Measurements from ENCODE around the gene TPI1. TPM values are rescaled to one million over a fixed set of nuclear protein-coding genes. Genes with fewer than 3 reads are reported as not detected.
"Not testable (repeated sequence)": the region's sequence is repeated elsewhere in the genome, so short reads cannot be mapped to it uniquely, and the experiment has no call there.

The TPI1 gene
- total RNA-seq, 1 experiment from 2014 or later = 1,835 TPM

- in situ Hi-C loops (cut with HindIII; ENCODE audit: low pct_unique_long_range_greater_than_20kb, low sequenced_read_pairs); DNase-seq (ENCODE audit: low read depth, low spot score): not testable (repeated sequence)
These were observed 6.7 kb downstream of the TPI1 start for GRCh38 chr12:6874015-6874368.

GRCh38 chr12:6879824-6880223 is 12.5 kb downstream of the TPI1 start:
- in situ Hi-C loops (cut with HindIII; ENCODE audit: low pct_unique_long_range_greater_than_20kb, low sequenced_read_pairs); DNase-seq (ENCODE audit: low read depth, low spot score): not testable (repeated sequence)

GRCh38 chr12:6883252-6883651 is 15.9 kb downstream of the TPI1 start:
- DNase-seq (ENCODE audit: low read depth, low spot score) = no peak
- in situ Hi-C loops (cut with HindIII; ENCODE audit: low pct_unique_long_range_greater_than_20kb, low sequenced_read_pairs) = no loop called here

GRCh38 chr12:6883683-6884082 is 16.4 kb downstream of the TPI1 start:
- in situ Hi-C loops (cut with HindIII; ENCODE audit: low pct_unique_long_range_greater_than_20kb, low sequenced_read_pairs) = no loop called here

GRCh38 chr12:6884539-6884938 is 17.2 kb downstream of the TPI1 start:
- DNase-seq (ENCODE audit: low read depth, low spot score) = no peak
- in situ Hi-C loops (cut with HindIII; ENCODE audit: low pct_unique_long_range_greater_than_20kb, low sequenced_read_pairs) = no loop called here

More at GRCh38 chr12:6883683-6884082, 16.4 kb downstream of the TPI1 start:
- DNase-seq (ENCODE audit: low read depth, low spot score) = no peak

- DNase-seq (ENCODE audit: low read depth, low spot score); in situ Hi-C loops (cut with HindIII; ENCODE audit: low pct_unique_long_range_greater_than_20kb, low sequenced_read_pairs): not testable (repeated sequence)
These were observed 19.1 kb downstream of the TPI1 start for GRCh38 chr12:6886206-6886999.

- in situ Hi-C loops (cut with HindIII; ENCODE audit: low pct_unique_long_range_greater_than_20kb, low sequenced_read_pairs) = no loop called here
- no peak for DNase-seq (ENCODE audit: low read depth, low spot score)
These were observed 20.1 kb downstream of the TPI1 start for GRCh38 chr12:6887460-6887859.

- no peak for DNase-seq (ENCODE audit: low read depth, low spot score)
These were observed 21.0 kb downstream of the TPI1 start for GRCh38 chr12:6888360-6888759.

GRCh38 chr12:6888794-6889193 is 21.5 kb downstream of the TPI1 start:
- in situ Hi-C loops (cut with HindIII; ENCODE audit: low pct_unique_long_range_greater_than_20kb, low sequenced_read_pairs); DNase-seq (ENCODE audit: low read depth, low spot score): not testable (repeated sequence)

More at GRCh38 chr12:6888360-6888759, 21.0 kb downstream of the TPI1 start:
- in situ Hi-C loops (cut with HindIII; ENCODE audit: low pct_unique_long_range_greater_than_20kb, low sequenced_read_pairs) = no loop called here

- in situ Hi-C loops (cut with HindIII; ENCODE audit: low pct_unique_long_range_greater_than_20kb, low sequenced_read_pairs); DNase-seq (ENCODE audit: low read depth, low spot score): not testable (repeated sequence)
These were observed 22.6 kb downstream of the TPI1 start for GRCh38 chr12:6889775-6890573.

- peak; percentile 95 for DNase-seq (ENCODE audit: low read depth, low spot score)
- in situ Hi-C loops (cut with HindIII; ENCODE audit: low pct_unique_long_range_greater_than_20kb, low sequenced_read_pairs) = no loop called here
These were observed 23.7 kb downstream of the TPI1 start for GRCh38 chr12:6890789-6891645.

GRCh38 chr12:6891646-6892001 is 24.3 kb downstream of the TPI1 start:
- no peak for DNase-seq (ENCODE audit: low read depth, low spot score)
- in situ Hi-C loops (cut with HindIII; ENCODE audit: low pct_unique_long_range_greater_than_20kb, low sequenced_read_pairs) = no loop called here

- in situ Hi-C loops (cut with HindIII; ENCODE audit: low pct_unique_long_range_greater_than_20kb, low sequenced_read_pairs); DNase-seq (ENCODE audit: low read depth, low spot score): not testable (repeated sequence)
These were observed 25.4 kb downstream of the TPI1 start for GRCh38 chr12:6892683-6893082.

- no peak for DNase-seq (ENCODE audit: low read depth, low spot score)
- in situ Hi-C loops (cut with HindIII; ENCODE audit: low pct_unique_long_range_greater_than_20kb, low sequenced_read_pairs) = no loop called here
These were observed 27.0 kb downstream of the TPI1 start for GRCh38 chr12:6894321-6894720.

- no peak for DNase-seq (ENCODE audit: low read depth, low spot score)
- in situ Hi-C loops (cut with HindIII; ENCODE audit: low pct_unique_long_range_greater_than_20kb, low sequenced_read_pairs) = no loop called here
These were observed 29.6 kb downstream of the TPI1 start for GRCh38 chr12:6896846-6897435.

GRCh38 chr12:6899427-6899826 is 32.1 kb downstream of the TPI1 start:
- DNase-seq (ENCODE audit: low read depth, low spot score) = no peak
- in situ Hi-C loops (cut with HindIII; ENCODE audit: low pct_unique_long_range_greater_than_20kb, low sequenced_read_pairs) = no loop called here

- in situ Hi-C loops (cut with HindIII; ENCODE audit: low pct_unique_long_range_greater_than_20kb, low sequenced_read_pairs) = no loop called here
- DNase-seq (ENCODE audit: low read depth, low spot score) = no peak
These were observed 32.6 kb downstream of the TPI1 start for GRCh38 chr12:6899837-6900519.
